NCI-H1930 (cell line): Measurements from ENCODE around the gene ZNF519.
"Not testable (repeated sequence)": the region's sequence is repeated elsewhere in the genome, so short reads cannot be mapped to it uniquely, and the experiment has no call there.

ENCODE experiments used
- DNase-seq, 2 experiments: peaks; one replicate each; lab custom pipeline; 2025; lab: John Stamatoyannopoulos, UW

Gene ZNF519

GRCh38 chr18:14132271-14132700 is at the start of gene ZNF519:
TSS of gene ZNF519 (minus strand) at chr18:14132435. CDS start at chr18:14132277, 158 bp downstream.
- peak; percentile 74 to 79 for DNase-seq

DNA sequence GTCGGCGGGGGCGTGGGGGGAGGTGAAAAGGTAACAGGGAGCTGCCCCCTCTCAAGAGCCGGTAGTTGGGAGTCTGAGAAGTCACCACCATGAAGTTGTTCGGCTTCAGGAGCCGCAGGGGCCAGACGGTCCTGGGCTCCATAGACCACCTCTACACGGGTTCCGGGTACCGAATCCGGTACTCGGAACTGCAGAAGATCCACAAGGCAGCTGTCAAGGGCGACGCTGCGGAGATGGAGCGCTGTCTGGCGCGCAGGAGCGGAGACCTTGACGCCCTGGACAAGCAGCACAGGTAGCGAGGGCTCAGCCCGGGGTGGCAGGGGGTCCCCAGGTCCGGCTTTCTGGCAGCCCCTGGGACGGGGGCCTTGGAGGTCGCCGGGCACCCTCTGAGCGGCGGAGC is 47.1 kb upstream of the ZNF519 start:
- no peak for DNase-seq

GRCh38 chr18:14178321-14179196 is 46.3 kb upstream of the ZNF519 start:
- DNase-seq: peak; percentile 54 to 66

- peak; percentile 40 to 41 for DNase-seq
Measured at GRCh38 chr18:14177540-14178320, 45.5 kb upstream of the ZNF519 start.

DNA sequence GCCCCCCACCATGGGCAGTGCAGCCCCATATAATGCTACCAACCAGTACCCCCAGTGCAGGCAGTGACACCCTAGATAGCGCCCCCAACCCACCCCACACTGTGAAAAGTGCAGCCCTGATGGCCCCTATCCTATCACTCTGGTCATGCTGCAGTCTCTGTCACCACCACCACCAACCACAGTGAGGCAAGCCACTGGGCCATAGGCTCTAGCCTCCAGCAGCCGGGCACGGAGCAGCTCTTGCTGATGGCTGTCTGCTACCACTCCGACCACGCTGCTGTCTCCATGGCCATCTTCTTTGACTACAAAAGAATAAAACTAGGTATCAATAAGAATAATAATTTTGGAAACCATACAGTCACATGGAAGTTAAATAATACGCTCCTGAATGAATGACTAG is 43.2 kb upstream of the ZNF519 start:
- DNase-seq: not testable (repeated sequence)

DNA sequence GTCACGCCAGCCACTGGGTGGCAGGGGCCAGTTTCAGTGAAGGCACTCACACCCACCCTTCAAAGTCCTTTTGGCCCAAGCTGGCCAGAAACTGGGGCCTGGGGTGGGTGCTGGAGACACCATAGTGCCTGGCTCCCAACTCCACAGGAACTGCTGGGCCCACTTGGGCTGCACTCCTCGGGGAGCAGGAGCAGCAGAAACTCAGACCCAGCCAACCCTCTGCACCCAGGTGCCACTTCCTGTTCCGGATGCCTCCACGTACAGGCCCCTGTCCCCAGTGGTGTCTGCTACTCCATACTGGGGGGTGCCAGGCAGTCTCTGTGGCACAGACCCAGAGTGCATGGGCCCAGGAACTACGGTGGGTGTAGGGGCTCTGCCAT is 42.5 kb upstream of the ZNF519 start:
- DNase-seq: no peak

- DNase-seq: not testable (repeated sequence)
Measured at GRCh38 chr18:14174002-14174705, 41.9 kb upstream of the ZNF519 start.

DNA sequence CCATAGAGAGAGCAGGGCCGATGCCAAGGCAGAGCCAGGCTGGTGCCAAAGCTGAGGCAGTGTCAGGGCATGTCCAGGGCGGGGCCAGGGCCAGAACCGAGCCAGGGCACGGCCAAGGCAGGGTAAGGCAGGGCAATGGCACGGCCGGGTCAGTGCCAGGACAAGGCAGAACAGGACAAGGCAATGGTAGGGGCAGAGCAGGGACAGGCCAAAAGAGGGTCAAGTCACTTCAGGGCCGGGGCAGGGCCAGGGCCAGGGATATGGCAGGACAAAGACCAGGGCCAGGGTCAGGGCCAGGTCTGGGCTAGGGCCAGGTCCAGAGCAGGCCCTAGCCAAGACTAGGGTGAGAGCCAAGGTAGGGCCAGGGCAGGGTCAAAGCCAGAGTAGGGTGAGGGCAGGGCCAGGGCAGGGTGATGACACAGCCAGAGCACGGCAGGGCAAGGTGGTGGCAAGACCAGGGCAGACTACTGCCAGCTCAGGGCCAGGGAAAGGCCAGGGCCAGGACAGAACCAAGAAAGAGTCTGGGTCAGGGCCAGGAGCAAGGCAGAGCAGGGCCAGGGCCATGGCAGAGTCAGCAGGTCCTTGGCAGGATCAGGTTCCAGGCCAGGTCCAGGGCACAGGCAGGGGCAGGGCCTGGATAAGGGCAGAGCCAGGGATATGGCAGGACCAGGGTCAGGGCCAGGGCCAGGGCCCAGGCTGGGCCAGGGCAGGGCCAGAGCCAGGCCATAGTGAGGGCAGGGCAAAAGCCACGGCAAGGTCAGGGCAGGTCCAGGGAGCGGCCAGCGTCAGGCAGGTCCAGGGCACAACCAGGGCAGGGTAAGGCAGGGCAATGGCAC is 41.1 kb upstream of the ZNF519 start:
- DNase-seq: not testable (repeated sequence)

DNA sequence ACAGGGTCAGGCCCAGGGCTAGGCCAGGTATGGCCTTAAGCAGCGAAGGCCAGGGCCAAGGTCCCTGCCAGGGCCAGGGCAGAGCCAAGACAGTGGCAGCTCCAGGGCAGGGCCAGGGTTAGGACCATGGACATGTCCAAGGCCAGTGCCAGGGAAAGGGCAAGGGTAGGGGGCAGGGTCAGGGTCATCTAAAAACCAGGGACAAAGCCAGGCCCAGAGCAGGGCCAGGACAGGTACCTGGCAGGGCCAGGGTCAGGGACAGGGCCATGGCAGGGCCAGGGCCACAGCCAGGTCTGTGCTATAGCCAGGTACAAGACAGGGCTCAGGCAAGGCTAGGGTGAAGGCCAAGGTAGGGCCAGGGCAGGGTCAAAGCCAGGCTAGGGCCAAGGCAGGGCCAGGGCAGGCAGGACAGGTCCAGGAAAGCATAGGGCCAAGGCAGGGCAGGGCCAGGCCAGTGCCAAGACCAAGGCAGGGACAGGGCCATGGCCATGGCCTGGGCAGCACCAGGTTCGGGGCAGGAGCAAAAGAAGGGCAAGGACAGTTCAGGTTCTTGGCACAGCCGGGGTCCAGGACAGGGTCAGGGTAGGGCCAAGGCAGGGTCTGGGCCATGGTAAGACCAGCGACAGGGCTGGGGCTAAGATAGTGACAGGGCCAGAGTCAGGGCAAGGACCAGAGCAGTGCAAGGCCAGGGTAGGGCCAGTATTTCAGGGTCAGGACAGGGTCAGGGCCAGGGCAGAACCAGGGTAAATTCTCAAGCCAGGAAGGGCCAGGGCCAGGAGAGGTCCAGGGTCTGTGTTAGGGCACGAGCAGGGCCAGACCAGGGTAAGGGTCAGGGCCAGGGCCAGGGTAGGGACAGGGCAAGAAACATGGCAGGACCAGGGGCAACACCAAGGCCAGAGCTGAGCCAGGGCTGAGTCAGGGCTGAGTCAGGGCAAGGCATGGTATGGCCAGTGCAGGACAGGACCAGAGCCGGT is 40.2 kb upstream of the ZNF519 start:
- DNase-seq: not testable (repeated sequence)

DNA sequence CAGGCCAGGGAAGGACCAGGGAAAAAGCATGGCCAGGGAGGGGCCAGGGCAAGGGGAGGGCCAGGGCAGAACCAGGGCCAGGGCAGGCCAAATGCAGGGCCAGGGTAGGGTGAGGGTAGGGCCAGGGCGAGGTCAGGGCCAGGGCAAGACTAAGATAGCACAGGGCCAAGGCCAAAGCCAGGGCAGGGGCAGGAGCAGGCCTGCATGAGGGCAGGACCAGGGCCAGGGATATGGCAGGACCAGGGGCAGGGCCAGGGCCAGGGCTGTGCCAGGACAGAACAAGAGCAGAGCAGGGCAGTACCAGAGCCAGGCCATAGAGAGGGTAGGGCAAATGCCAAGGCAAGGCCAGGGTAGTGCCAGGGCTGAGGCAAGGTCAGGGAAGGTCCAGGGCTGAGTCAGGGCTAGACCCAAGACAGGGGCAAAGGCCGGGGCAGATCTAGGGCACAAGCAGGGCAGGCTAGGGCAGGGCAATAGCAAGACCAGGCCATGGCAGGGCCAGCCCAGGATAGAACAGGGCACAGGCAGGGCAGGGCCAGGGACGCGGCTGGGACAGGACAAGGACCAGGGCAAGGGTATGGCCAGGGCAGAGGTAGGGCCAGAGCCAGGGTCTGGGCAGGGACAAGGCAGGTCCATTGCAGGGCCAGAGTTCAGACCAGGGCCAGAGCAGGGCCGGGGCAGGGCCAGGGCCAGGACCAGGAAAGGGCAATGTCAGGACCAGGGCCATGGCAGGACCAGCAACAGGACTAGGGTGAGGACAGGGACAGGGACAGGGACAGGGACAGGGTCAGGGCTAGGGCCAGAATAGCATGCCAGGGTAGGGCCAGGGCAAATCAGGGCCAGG is 39.3 kb upstream of the ZNF519 start:
- DNase-seq: not testable (repeated sequence)

DNA sequence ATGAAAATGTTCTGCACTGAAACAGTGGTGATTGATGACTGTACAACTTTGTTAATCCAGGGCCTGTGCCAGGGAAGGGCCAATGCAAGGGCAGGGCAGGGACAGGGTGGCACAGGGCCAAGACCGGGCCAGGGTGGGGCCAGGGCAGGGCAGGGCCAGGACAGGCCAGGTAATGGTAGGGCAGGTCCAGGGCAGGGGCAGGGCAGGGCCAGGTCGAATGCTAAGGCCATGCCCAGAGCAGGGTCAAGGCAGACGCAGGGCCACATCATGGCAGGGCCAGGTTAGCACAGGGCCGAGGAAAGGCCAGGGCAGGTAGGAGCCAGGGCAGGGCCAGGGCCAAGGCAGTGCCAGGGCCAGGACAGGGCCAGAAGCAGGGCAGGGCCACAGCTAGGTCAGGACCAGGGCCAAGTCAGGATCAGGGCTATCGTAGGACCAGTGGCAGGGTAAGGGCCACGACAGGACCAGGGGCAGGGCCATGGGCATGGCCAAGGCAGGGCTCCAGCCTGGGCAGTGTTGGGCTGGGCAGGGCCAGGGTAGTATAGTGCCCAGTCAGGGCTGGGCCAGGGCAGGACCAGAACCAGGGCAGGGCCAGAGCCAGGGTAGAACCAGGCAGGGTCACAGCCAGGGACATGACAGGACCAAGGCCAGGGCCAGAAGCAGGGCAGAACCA is 38.3 kb upstream of the ZNF519 start:
- not testable (repeated sequence) for DNase-seq

- not testable (repeated sequence) for DNase-seq
Measured at GRCh38 chr18:14162915-14163314, 30.7 kb upstream of the ZNF519 start.

DNA sequence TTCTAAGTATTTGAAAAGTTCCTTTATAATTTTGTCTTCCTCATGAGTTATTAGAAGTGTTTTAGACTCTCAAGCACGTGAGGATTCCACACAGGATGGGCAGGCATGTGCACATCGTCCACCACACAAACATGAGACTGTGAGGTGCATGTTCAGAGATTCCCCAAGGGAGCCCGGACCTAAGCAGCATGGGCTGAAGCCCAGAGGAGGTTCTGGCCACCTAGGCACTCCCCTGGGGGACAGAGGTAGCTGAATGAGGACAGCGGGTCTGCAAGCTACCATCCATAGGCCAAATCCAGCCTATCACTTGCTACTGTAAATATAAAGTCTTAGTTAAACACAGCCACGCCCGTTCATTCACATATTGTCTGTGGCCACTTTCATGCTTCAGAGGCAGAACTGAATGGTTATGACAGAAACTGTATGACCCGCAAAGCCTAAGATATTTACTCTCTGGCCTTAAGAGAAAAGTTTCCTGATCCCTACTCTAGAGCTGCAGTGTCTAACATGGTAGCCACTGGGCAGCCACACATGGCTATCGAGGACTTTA is 19.4 kb upstream of the ZNF519 start:
- DNase-seq: not testable (repeated sequence)

DNA sequence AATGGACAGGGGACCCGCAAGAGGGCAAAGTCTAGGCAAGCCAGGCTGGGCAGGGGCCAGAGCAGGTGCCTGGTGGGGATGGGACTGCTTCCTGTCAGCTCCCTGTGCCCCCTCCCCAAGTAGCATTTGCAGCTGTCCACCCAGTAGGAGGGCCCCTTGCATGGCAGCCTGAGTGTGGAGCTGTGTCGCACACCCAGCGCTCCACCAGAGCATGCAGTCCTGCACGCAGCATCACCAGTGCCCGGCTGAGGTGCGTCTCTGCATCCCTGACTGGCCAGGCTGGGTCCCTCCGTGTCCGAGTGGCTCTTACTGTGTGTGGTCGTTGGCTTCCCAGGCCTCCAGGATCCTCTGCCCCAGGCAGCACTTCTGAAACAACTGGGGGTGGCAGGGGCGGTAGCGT is 18.5 kb upstream of the ZNF519 start:
- DNase-seq: not testable (repeated sequence)

- not testable (repeated sequence) for DNase-seq
Measured at GRCh38 chr18:14149916-14150420, 17.7 kb upstream of the ZNF519 start.

- DNase-seq: not testable (repeated sequence)
Measured at GRCh38 chr18:14149121-14149850, 17.1 kb upstream of the ZNF519 start.
